22Rv1 (cell line): ENCODE measurements around the gene KCNIP3.

Source experiments
- ZFX ChIP-seq: fragments of 450-650 bp; IDR thresholded peaks from 2 replicates; pipeline ENCODE4 v1.6.1; 2017; ENCODE audit warnings: antibody characterized with exemption, borderline replicate concordance
- TF ChIP-seq, protein P1 (sequence below): fragments of 450-650 bp; IDR thresholded peaks from 2 replicates; pipeline ENCODE4 v1.5.1; 2017; ENCODE audit warnings: mild to moderate bottlenecking

DNA sequence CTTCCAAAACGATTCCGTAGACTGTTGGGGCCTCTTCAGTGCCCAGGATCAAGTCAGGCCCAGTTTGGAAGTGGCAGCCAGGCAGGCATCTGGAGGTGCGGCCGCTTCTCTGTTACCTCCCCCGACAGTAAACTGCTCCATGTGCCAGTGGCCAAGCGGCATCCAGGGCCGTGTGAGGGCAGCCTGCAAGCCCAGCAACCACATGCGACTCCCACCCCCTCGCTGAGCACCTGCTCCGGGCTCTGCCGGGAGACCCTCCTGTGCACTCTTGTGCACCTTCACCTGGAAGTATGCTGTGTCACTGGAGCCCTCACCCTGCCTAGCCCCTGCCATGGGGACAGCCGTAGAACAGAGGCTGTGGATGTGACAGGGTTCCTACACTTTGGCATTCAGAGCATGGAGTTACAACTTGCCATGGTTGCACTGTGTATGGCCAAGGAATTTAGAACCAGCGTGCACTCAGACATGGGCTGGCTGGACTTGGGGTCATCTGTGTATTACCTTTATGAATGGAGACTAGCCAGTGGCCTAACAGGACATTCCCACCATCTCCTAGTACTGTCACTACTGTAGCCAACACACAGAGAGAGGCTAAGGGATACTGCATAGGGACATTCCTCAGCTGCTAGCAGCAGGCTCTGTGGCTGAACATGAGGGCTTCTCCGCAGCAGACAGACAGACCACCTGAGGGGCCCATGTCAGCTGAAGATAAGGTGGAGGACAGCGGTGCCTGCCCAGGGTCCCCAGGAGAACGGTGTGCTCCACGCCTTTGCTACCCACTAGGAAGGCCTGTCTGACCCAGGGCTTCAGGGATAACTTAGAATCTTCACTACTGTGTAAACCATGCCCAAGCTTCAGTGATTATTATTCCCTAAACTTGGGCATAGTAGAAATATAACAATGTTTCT lies 80.3 kb downstream of the KCNIP3 start:
- TF ChIP-seq, protein P1, sequence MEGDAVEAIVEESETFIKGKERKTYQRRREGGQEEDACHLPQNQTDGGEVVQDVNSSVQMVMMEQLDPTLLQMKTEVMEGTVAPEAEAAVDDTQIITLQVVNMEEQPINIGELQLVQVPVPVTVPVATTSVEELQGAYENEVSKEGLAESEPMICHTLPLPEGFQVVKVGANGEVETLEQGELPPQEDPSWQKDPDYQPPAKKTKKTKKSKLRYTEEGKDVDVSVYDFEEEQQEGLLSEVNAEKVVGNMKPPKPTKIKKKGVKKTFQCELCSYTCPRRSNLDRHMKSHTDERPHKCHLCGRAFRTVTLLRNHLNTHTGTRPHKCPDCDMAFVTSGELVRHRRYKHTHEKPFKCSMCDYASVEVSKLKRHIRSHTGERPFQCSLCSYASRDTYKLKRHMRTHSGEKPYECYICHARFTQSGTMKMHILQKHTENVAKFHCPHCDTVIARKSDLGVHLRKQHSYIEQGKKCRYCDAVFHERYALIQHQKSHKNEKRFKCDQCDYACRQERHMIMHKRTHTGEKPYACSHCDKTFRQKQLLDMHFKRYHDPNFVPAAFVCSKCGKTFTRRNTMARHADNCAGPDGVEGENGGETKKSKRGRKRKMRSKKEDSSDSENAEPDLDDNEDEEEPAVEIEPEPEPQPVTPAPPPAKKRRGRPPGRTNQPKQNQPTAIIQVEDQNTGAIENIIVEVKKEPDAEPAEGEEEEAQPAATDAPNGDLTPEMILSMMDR, result no peak
- no peak for TF ChIP-seq ZFX
